Peyer's patch (tissue), 4 donors: ENCODE results near the gene PSMD10.

ENCODE experiments used
- CTCF ChIP-seq, 6 experiments: fragments of 450-650 bp in 4 of 6; fragments of 200-600 bp in 2 of 6; sonication (generic) in 1 of 6; IDR thresholded peaks; one replicate each; pipeline ENCODE4 v1.5.1; 2017 to 2019; ENCODE audit warnings: antibody characterized with exemption in 6 of 6, mild to moderate bottlenecking in 3 of 6, moderate library complexity in 1 of 6
- POLR2A ChIP-seq, 2 donors: fragments of 450-650 bp; IDR thresholded peaks; one replicate each; pipeline ENCODE4 v1.5.1; 2017; ENCODE audit warnings: antibody characterized with exemption in 2 of 2, mild to moderate bottlenecking in 2 of 2, moderate library complexity in 2 of 2

- TF ChIP-seq POLR2A (IDR thresholded peaks at IDR 0.05) (no peak), CTCF (IDR thresholded peaks at IDR 0.05) (no peak)
Measured at GRCh38 chrX:108117988-108118387, 26.6 kb upstream of the PSMD10 start.
